ENCODE data around the gene KRT27.

DNA sequence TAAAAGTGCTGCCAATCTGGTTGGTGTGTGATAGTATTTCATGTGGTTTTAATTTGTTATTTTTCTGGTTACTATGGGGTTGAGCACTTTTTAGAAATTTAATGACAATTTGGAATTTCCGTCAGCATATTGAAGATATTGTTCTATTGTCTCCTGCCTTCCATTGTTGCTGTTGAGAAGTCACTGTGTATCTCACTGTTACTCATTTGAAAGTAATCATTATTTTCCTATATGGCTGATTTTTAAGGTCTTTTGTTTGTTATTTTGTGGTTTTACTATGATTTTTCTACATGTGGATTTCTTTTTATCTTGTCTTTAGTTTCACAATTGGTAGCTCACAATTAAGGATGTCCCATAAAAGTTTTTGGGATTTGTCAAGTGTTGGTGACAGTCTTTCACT, 18.6 kb downstream of the KRT27 start:
- TF ChIP-seq, protein P1, sequence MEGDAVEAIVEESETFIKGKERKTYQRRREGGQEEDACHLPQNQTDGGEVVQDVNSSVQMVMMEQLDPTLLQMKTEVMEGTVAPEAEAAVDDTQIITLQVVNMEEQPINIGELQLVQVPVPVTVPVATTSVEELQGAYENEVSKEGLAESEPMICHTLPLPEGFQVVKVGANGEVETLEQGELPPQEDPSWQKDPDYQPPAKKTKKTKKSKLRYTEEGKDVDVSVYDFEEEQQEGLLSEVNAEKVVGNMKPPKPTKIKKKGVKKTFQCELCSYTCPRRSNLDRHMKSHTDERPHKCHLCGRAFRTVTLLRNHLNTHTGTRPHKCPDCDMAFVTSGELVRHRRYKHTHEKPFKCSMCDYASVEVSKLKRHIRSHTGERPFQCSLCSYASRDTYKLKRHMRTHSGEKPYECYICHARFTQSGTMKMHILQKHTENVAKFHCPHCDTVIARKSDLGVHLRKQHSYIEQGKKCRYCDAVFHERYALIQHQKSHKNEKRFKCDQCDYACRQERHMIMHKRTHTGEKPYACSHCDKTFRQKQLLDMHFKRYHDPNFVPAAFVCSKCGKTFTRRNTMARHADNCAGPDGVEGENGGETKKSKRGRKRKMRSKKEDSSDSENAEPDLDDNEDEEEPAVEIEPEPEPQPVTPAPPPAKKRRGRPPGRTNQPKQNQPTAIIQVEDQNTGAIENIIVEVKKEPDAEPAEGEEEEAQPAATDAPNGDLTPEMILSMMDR (IDR thresholded peaks at IDR 0.05) = no peak
- TF ChIP-seq POLR2A (IDR thresholded peaks at IDR 0.05) = no peak
